Sigmoid colon (tissue), 7 donors: ENCODE results near the gene ASB3. TPM values are rescaled to one million over a fixed set of nuclear protein-coding genes. Genes with fewer than 3 reads are reported as not detected.

Experiments used
- DNase-seq: peaks from one replicate; pipeline ENCODE4 v3.0.0-alpha.2; 2019
- H3K27ac ChIP-seq, 4 donors: fragments of 200-600 bp; sonication (generic); one replicate each; pipeline ENCODE4 v1.5.1; 2016 to 2019; ENCODE audit warnings: mild to moderate bottlenecking in 1 of 4
- H3K27me3 ChIP-seq, 3 donors: fragments of 200-600 bp; sonication (generic); one replicate each; pipeline ENCODE4 v1.5.1; 2019; ENCODE audit warnings: mild to moderate bottlenecking in 1 of 3
- H3K36me3 ChIP-seq, 4 donors: fragments of 200-600 bp; sonication (generic); one replicate each; pipeline ENCODE4 v1.5.1; 2016 to 2019
- H3K4me1 ChIP-seq, 4 donors: fragments of 200-600 bp; sonication (generic); one replicate each; pipeline ENCODE4 v1.5.1; 2017 to 2019
- H3K4me3 ChIP-seq, 4 donors: fragments of 200-600 bp; sonication (generic); one replicate each; pipeline ENCODE4 v1.5.1; 2017 to 2019; ENCODE audit warnings: mild to moderate bottlenecking in 2 of 4, moderate library complexity in 1 of 4
- H3K9me3 ChIP-seq, 4 donors: fragments of 200-600 bp in 3 of 4; sonication (generic) in 3 of 4; one replicate each; pipeline versions ENCODE4 v1.5.1 to v1.6.1; 2013 to 2019
- CTCF ChIP-seq, 4 experiments: fragments of 450-650 bp in 3 of 4; fragments of 200-600 bp in 1 of 4; IDR thresholded peaks; one replicate each; pipeline ENCODE4 v1.5.1; 2016 to 2019; ENCODE audit warnings: antibody characterized with exemption in 4 of 4, mild to moderate bottlenecking in 3 of 4, moderate library complexity in 2 of 4
- EP300 ChIP-seq, 4 donors: sonication (generic); formaldehyde crosslinking; IDR thresholded peaks; one replicate each; pipeline ENCODE4 v1.6.1; 2017; ENCODE audit warnings: antibody characterized with exemption in 4 of 4
- POLR2A ChIP-seq, 2 donors: fragments of 450-650 bp; IDR thresholded peaks; one replicate each; pipeline ENCODE4 v1.6.1; 2016; ENCODE audit warnings: antibody characterized with exemption in 2 of 2, mild to moderate bottlenecking in 2 of 2, moderate library complexity in 2 of 2
- POLR2AphosphoS5 ChIP-seq, 4 donors: sonication (generic); formaldehyde crosslinking; IDR thresholded peaks; one replicate each; pipeline ENCODE4 v1.6.1; 2017; ENCODE audit warnings: antibody characterized with exemption in 4 of 4
- WGBS, 2 donors: extraction: QIAGEN DNeasy Blood & Tissue Kit; methylation state at CpG; one replicate each; pipeline ENCODE4 v1.1.7; 2013; 5-methylcytosine and 5-hydroxymethylcytosine counted together
- intact Hi-C: fragments of 100-400 bp; cut with DNase I; formaldehyde crosslinking; loops from one replicate; pipeline ENCODE4 v1.15.1; 2023
- polyA plus RNA-seq, 3 donors: library from polyadenylated mRNA; stranded (reverse); fragments of 200-250 nt; gene quantifications; one replicate each; pipeline ENCODE4 v1.2.3, GENCODE V29; 2013
- total RNA-seq, 4 donors: library from RNA; depleted of rRNA; stranded (reverse); fragments of >200 nt; gene quantifications; one replicate each; pipeline ENCODE4 v1.1.0, GENCODE V29; 2016
- donor health status: healthy with polysubstance abuse.
- donor health status: Bipolar disorder and iron deficiency.
- donor health status: healthy.

ASB3 gene
- total and polyA plus RNA-seq, 7 donors = 2.8 to 25.7 (median 14.4) TPM

GRCh38 chr2:53756644-53757043, 30.1 kb downstream of the ASB3 start:
- H3K36me3 ChIP-seq = peaks cover 0 to 32% (median 1%) of the 10 kb centered on the region in 4 donors
- intact Hi-C loops = no loop called here
- H3K9me3 ChIP-seq = no peaks in the 10 kb centered on the region
- no peak for TF ChIP-seq EP300 (IDR thresholded peaks at IDR 0.05)
- no peak for TF ChIP-seq POLR2A (IDR thresholded peaks at IDR 0.05)
- no peak for TF ChIP-seq CTCF (IDR thresholded peaks at IDR 0.05)
- TF ChIP-seq POLR2AphosphoS5 (IDR thresholded peaks at IDR 0.05) = no peak
- H3K27me3 ChIP-seq = no peaks in the 10 kb centered on the region
- H3K27ac ChIP-seq = no peak overlapping the region
- WGBS, 2 donors = 97 to 98% methylated on average over 15 of the region's 15 CpGs
- no peak for DNase-seq
- H3K4me1 ChIP-seq = peaks cover 0 to under 1% (median 0%) of the 10 kb centered on the region in 4 donors
- no peak overlapping the region for H3K4me3 ChIP-seq

- peak; percentile 77 for DNase-seq
These were observed 31.6 kb downstream of the ASB3 start for GRCh38 chr2:53755121-53755520.

GRCh38 chr2:53753041-53753440, 33.7 kb downstream of the ASB3 start:
- Histone ChIP-seq H3K27me3 (no peaks in the 10 kb centered on the region), H3K27ac (no peak overlapping the region), H3K9me3 (no peaks in the 10 kb centered on the region), H3K4me3 (no peak overlapping the region), H3K4me1 (peaks cover 0 to 5% (median 0%) of the 10 kb centered on the region in 4 donors), H3K36me3 (peaks cover 0 to 26% (median 4%) of the 10 kb centered on the region in 4 donors)
- intact Hi-C loops = no loop called here
- DNase-seq = no peak
- TF ChIP-seq POLR2A (IDR thresholded peaks at IDR 0.05) (no peak), POLR2AphosphoS5 (IDR thresholded peaks at IDR 0.05) (no peak), EP300 (IDR thresholded peaks at IDR 0.05) (no peak), CTCF (IDR thresholded peaks at IDR 0.05) (no peak)

More at GRCh38 chr2:53755121-53755520, 31.6 kb downstream of the ASB3 start:
- WGBS, 2 donors = 15 to 67% methylated on average over 2 of the region's 2 CpGs
- Histone ChIP-seq H3K27me3 (no peaks in the 10 kb centered on the region), H3K9me3 (no peaks in the 10 kb centered on the region), H3K4me3 (no peak overlapping the region), H3K27ac (no peak overlapping the region), H3K36me3 (peaks cover 0 to 32% (median 1%) of the 10 kb centered on the region in 4 donors), H3K4me1 (peaks cover 0 to 5% (median 0%) of the 10 kb centered on the region in 4 donors)
- TF ChIP-seq POLR2A (IDR thresholded peaks at IDR 0.05) (no peak), EP300 (IDR thresholded peaks at IDR 0.05) (no peak), CTCF (IDR thresholded peaks at IDR 0.05) (no peak), POLR2AphosphoS5 (IDR thresholded peaks at IDR 0.05) (no peak)
- intact Hi-C loops = no loop called here

- Histone ChIP-seq H3K27me3 (no peaks in the 10 kb centered on the region), H3K9me3 (no peaks in the 10 kb centered on the region), H3K4me1 (peaks cover 0 to 5% (median 0%) of the 10 kb centered on the region in 4 donors), H3K36me3 (peaks cover 0 to 32% (median 7%) of the 10 kb centered on the region in 4 donors), H3K27ac (no peak overlapping the region), H3K4me3 (no peak overlapping the region)
- no peak for TF ChIP-seq CTCF (IDR thresholded peaks at IDR 0.05)
- no peak for TF ChIP-seq POLR2A (IDR thresholded peaks at IDR 0.05)
- WGBS, 2 donors = 91 to 93% methylated on average over 4 of the region's 4 CpGs
- DNase-seq = no peak
- intact Hi-C loops = no loop called here
These were observed 34.4 kb downstream of the ASB3 start for GRCh38 chr2:53752385-53752784.

GRCh38 chr2:53751728-53752127, 35.0 kb downstream of the ASB3 start:
- no peaks in the 10 kb centered on the region for H3K27me3 ChIP-seq
- no peak for DNase-seq
- no peaks in the 10 kb centered on the region for H3K9me3 ChIP-seq
- peaks cover 0 to 32% (median 8%) of the 10 kb centered on the region in 4 donors for H3K36me3 ChIP-seq
- H3K27ac ChIP-seq = no peak overlapping the region
- TF ChIP-seq CTCF (IDR thresholded peaks at IDR 0.05) (no peak), EP300 (IDR thresholded peaks at IDR 0.05) (no peak), POLR2AphosphoS5 (IDR thresholded peaks at IDR 0.05) (no peak), POLR2A (IDR thresholded peaks at IDR 0.05) (no peak)
- peaks cover 0 to 5% (median 0%) of the 10 kb centered on the region in 4 donors for H3K4me1 ChIP-seq
- intact Hi-C loops = no loop called here
- H3K4me3 ChIP-seq = no peak overlapping the region
- 72 to 83% methylated on average over 1 of the region's 1 CpG for WGBS, 2 donors
